Neural progenitor cell (in vitro differentiated cells): ENCODE data around the gene TLL1. TPM values are rescaled to one million over a fixed set of nuclear protein-coding genes. Genes with fewer than 3 reads are reported as not detected.

Source experiments
- DNase-seq: peaks from one replicate; pipeline ENCODE4 v3.0.0-alpha.2; 2016; ENCODE audit warnings: low spot score
- H2AFZ ChIP-seq: fragments of 200-600 bp; sonication (generic); replicated peaks from 2 replicates; pipeline ENCODE4 v1.6.1; 2016; ENCODE audit warnings: antibody characterized with exemption
- H3F3A ChIP-seq: fragments of 200-600 bp; sonication (generic); 2 replicates; pipeline ENCODE4 v1.6.1; 2016; ENCODE audit warnings: antibody characterized with exemption, low read depth
- H3K27ac ChIP-seq: fragments of 200-600 bp; sonication (generic); 2 replicates; pipeline ENCODE4 v1.5.1; 2016; ENCODE audit warnings: mild to moderate bottlenecking
- H3K27me3 ChIP-seq: fragments of 200-600 bp; sonication (generic); 2 replicates; pipeline ENCODE4 v1.6.1; 2016; ENCODE audit warnings: mild to moderate bottlenecking, moderate library complexity
- H3K36me3 ChIP-seq: fragments of 200-600 bp; sonication (generic); 2 replicates; pipeline ENCODE4 v1.5.1; 2016
- H3K4me1 ChIP-seq: fragments of 200-600 bp; sonication (generic); 2 replicates; pipeline ENCODE4 v1.6.1; 2016; ENCODE audit warnings: mixed run types
- H3K4me2 ChIP-seq: fragments of 200-600 bp; sonication (generic); 2 replicates; pipeline ENCODE4 v1.6.1; 2016
- H3K4me3 ChIP-seq: fragments of 200-600 bp; sonication (generic); 2 replicates; pipeline ENCODE4 v1.5.1; 2016
- H3K79me2 ChIP-seq: fragments of 200-600 bp; sonication (generic); 2 replicates; pipeline ENCODE4 v1.6.1; 2016; ENCODE audit warnings: low read depth
- H3K9ac ChIP-seq: fragments of 200-600 bp; sonication (generic); 2 replicates; pipeline ENCODE4 v1.6.1; 2016
- H3K9me3 ChIP-seq: fragments of 200-600 bp; sonication (generic); 2 replicates; pipeline ENCODE4 v1.5.1; 2016; ENCODE audit warnings: low read depth
- H4K20me1 ChIP-seq: fragments of 200-600 bp; sonication (generic); 2 replicates; pipeline ENCODE4 v1.6.1; 2016; ENCODE audit warnings: low read depth
- H3K27ac Mint-ChIP-seq: 3 replicates; pipeline ENCODE4 v1.8.0; 2021; ENCODE audit warnings: mixed read lengths
- H3K27me3 Mint-ChIP-seq: 2 replicates; pipeline ENCODE4 v1.8.0; 2022; ENCODE audit warnings: low read depth, mild to moderate bottlenecking, inconsistent platforms, moderate library complexity, mixed read lengths; ENCODE audit not compliant: insufficient read depth
- H3K36me3 Mint-ChIP-seq: 3 replicates; pipeline ENCODE4 v1.8.0; 2021; ENCODE audit warnings: mixed read lengths
- H3K4me1 Mint-ChIP-seq: 3 replicates; pipeline ENCODE4 v1.8.0; 2021; ENCODE audit warnings: mixed read lengths
- H3K4me3 Mint-ChIP-seq: 3 replicates; pipeline ENCODE4 v1.8.0; 2021; ENCODE audit warnings: mild to moderate bottlenecking, moderate library complexity, mixed read lengths
- H3K9me3 Mint-ChIP-seq: 3 replicates; pipeline ENCODE4 v1.8.0; 2020; ENCODE audit warnings: mixed read lengths
- EZH2 ChIP-seq: fragments of 200-600 bp; sonication (generic); IDR thresholded peaks from 2 replicates; pipeline ENCODE4 v1.6.1; 2017; ENCODE audit warnings: antibody characterized with exemption, mild to moderate bottlenecking, moderate library complexity
- EZH2phosphoT487 ChIP-seq: fragments of 200-600 bp; sonication (generic); IDR thresholded peaks from 2 replicates; pipeline ENCODE4 v1.6.1; 2017; ENCODE audit warnings: antibody characterized with exemption
- total RNA-seq: library from RNA; depleted of rRNA; stranded (reverse); fragments of >200 nt; gene quantifications from 2 replicates; pipeline ENCODE4 v1.2.3, GENCODE V29; 2015; ENCODE audit warnings: low replicate concordance
- TF ChIP-seq, protein P1 (sequence below): fragments of 200-600 bp; sonication (generic); IDR thresholded peaks from 2 replicates; pipeline ENCODE4 v1.5.1; 2017; ENCODE audit warnings: antibody characterized with exemption, mild to moderate bottlenecking

Gene TLL1
- total RNA-seq, 1 donor from 2014 or later, result 0.22 TPM

GRCh38 chr4:166088576-166088975, 215.5 kb downstream of the TLL1 start:
- no peak overlapping the region for H3K4me3 ChIP-seq
- H3K4me1 Mint-ChIP-seq, result no peaks in the 10 kb centered on the region
- no peak for TF ChIP-seq EZH2phosphoT487
- TF ChIP-seq EZH2, result no peak
- TF ChIP-seq, protein P1, sequence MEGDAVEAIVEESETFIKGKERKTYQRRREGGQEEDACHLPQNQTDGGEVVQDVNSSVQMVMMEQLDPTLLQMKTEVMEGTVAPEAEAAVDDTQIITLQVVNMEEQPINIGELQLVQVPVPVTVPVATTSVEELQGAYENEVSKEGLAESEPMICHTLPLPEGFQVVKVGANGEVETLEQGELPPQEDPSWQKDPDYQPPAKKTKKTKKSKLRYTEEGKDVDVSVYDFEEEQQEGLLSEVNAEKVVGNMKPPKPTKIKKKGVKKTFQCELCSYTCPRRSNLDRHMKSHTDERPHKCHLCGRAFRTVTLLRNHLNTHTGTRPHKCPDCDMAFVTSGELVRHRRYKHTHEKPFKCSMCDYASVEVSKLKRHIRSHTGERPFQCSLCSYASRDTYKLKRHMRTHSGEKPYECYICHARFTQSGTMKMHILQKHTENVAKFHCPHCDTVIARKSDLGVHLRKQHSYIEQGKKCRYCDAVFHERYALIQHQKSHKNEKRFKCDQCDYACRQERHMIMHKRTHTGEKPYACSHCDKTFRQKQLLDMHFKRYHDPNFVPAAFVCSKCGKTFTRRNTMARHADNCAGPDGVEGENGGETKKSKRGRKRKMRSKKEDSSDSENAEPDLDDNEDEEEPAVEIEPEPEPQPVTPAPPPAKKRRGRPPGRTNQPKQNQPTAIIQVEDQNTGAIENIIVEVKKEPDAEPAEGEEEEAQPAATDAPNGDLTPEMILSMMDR, result no peak

DNA sequence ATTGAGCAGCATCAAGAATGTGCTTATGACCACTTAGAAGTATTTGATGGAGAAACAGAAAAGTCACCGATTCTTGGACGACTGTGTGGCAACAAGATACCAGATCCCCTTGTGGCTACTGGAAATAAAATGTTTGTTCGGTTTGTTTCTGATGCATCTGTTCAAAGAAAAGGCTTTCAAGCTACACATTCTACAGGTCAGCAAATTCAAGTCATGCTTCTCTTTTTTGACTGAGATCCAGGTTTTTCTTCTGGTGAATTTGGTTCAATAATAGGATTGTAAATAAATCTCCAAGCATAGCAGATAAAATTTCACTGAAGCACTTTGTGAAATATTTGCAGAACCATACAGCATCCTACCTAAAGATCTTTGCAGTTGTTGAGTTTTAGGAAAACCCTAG, 218.1 kb downstream of the TLL1 start:
- H3K36me3 ChIP-seq, result no peaks in the 10 kb centered on the region
- no peak for DNase-seq
- H3K9ac ChIP-seq, result no peak overlapping the region
- H3K4me3 ChIP-seq, result no peak overlapping the region
- Mint-ChIP-seq H3K9me3 (no peaks in the 10 kb centered on the region), H3K4me1 (no peaks in the 10 kb centered on the region), H3K27ac (no peak overlapping the region), H3K36me3 (no peaks in the 10 kb centered on the region), H3K4me3 (no peak overlapping the region), H3K27me3 (no peaks in the 10 kb centered on the region)
- TF ChIP-seq, protein P1, result no peak
- no peak for TF ChIP-seq EZH2phosphoT487
- TF ChIP-seq EZH2, result no peak
- H4K20me1 ChIP-seq, result no peaks in the 10 kb centered on the region
- H3K27me3 ChIP-seq, result no peaks in the 10 kb centered on the region
- H2AFZ ChIP-seq, result peak overlapping the region; percentile 58
- H3K4me1 ChIP-seq, result no peaks in the 10 kb centered on the region
- H3K4me2 ChIP-seq, result no peak overlapping the region
- H3F3A ChIP-seq, result no peaks in the 10 kb centered on the region
- no peak overlapping the region for H3K27ac ChIP-seq
- H3K79me2 ChIP-seq, result no peaks in the 10 kb centered on the region
- H3K9me3 ChIP-seq, result no peaks in the 10 kb centered on the region

More at GRCh38 chr4:166088576-166088975, 215.5 kb downstream of the TLL1 start:
- no peaks in the 10 kb centered on the region for H3K79me2 ChIP-seq
- Mint-ChIP-seq H3K9me3 (peaks cover 2% of the 10 kb centered on the region), H3K4me3 (no peak overlapping the region), H3K36me3 (no peaks in the 10 kb centered on the region), H3K27ac (no peak overlapping the region), H3K27me3 (no peaks in the 10 kb centered on the region)
- no peak for DNase-seq
- no peak overlapping the region for H3K4me2 ChIP-seq
- no peaks in the 10 kb centered on the region for H3K36me3 ChIP-seq
- no peak overlapping the region for H3K9ac ChIP-seq
- H3F3A ChIP-seq, result no peaks in the 10 kb centered on the region
- H3K4me1 ChIP-seq, result no peaks in the 10 kb centered on the region
- H2AFZ ChIP-seq, result no peak overlapping the region
- H3K27ac ChIP-seq, result no peak overlapping the region
- no peaks in the 10 kb centered on the region for H3K9me3 ChIP-seq
- H4K20me1 ChIP-seq, result no peaks in the 10 kb centered on the region
- no peaks in the 10 kb centered on the region for H3K27me3 ChIP-seq

- no peaks in the 10 kb centered on the region for H3K27me3 ChIP-seq
- H3K9ac ChIP-seq, result no peak overlapping the region
- no peaks in the 10 kb centered on the region for H3K36me3 Mint-ChIP-seq
- H3K4me3 ChIP-seq, result no peak overlapping the region
- H3K27ac ChIP-seq, result no peak overlapping the region
- H3K9me3 Mint-ChIP-seq, result no peaks in the 10 kb centered on the region
- no peaks in the 10 kb centered on the region for H3K27me3 Mint-ChIP-seq
- no peaks in the 10 kb centered on the region for H4K20me1 ChIP-seq
- H3K4me2 ChIP-seq, result no peak overlapping the region
- TF ChIP-seq EZH2phosphoT487 (no peak), EZH2 (no peak)
- TF ChIP-seq, protein P1, result peak; percentile 83
- no peak overlapping the region for H3K4me3 Mint-ChIP-seq
- no peaks in the 10 kb centered on the region for H3K9me3 ChIP-seq
- no peak overlapping the region for H2AFZ ChIP-seq
- H3K4me1 ChIP-seq, result no peaks in the 10 kb centered on the region
- H3K79me2 ChIP-seq, result no peaks in the 10 kb centered on the region
- no peaks in the 10 kb centered on the region for H3K36me3 ChIP-seq
- no peaks in the 10 kb centered on the region for H3K4me1 Mint-ChIP-seq
- H3K27ac Mint-ChIP-seq, result no peak overlapping the region
- no peaks in the 10 kb centered on the region for H3F3A ChIP-seq
- peak; percentile 65 for DNase-seq
Observed at GRCh38 chr4:166091912-166092510, 219.0 kb downstream of the TLL1 start.
